ENCODE results near the gene F2R. TPM values are rescaled to one million over a fixed set of nuclear protein-coding genes. Genes with fewer than 3 reads are reported as not detected.
"Not testable (repeated sequence)": the region's sequence is repeated elsewhere in the genome, so short reads cannot be mapped to it uniquely, and the experiment has no call there.

F2R gene
- total RNA-seq = 33.5 TPM
- long read RNA-seq, transcript F2R-201 (2 exons, 3,821 nt) = major isoform, 16 of 28 reads
- long read RNA-seq, partial matches to known transcripts = 11 of 28 reads
- long read RNA-seq, other reads (novel, unspliced or antisense) = 1 of 28 reads

- intact Hi-C loops (cut with DNase I) = loop anchor here (1.0 to 5.0 kb wide), 4 partner anchors 25 to 114 kb away; no protein-coding TSS in a partner anchor
- DNase-seq (ENCODE audit: low spot score) = peak; percentile 81
Observed at GRCh38 chr5:76715736-76716455, at the start of gene F2R. Gene F2R (plus strand): TSS chr5:76716126. CDS start chr5:76716308, 182 bp downstream.

GRCh38 chr5:76667495-76667894, 48.4 kb upstream of the F2R start:
- intact Hi-C loops (cut with DNase I) = no loop called here
- no peak for DNase-seq (ENCODE audit: low spot score)

GRCh38 chr5:76669245-76669644, 46.7 kb upstream of the F2R start:
- no peak for DNase-seq (ENCODE audit: low spot score)
- intact Hi-C loops (cut with DNase I) = no loop called here

- intact Hi-C loops (cut with DNase I) = no loop called here
- DNase-seq (ENCODE audit: low spot score) = no peak
Observed at GRCh38 chr5:76670508-76670907, 45.4 kb upstream of the F2R start.

GRCh38 chr5:76672242-76672641, 43.7 kb upstream of the F2R start:
- no peak for DNase-seq (ENCODE audit: low spot score)
- intact Hi-C loops (cut with DNase I) = no loop called here

- DNase-seq (ENCODE audit: low spot score) = no peak
- intact Hi-C loops (cut with DNase I) = no loop called here
Observed at GRCh38 chr5:76673125-76673524, 42.8 kb upstream of the F2R start.

- DNase-seq (ENCODE audit: low spot score) = no peak
- intact Hi-C loops (cut with DNase I) = loop anchor here (5.0 kb wide), 1 partner anchor 43 kb away; the partner anchor contains the start of gene F2R
Observed at GRCh38 chr5:76674330-76675066, 41.4 kb upstream of the F2R start.

- DNase-seq (ENCODE audit: low spot score) = no peak
- intact Hi-C loops (cut with DNase I) = loop anchor here (5.0 kb wide), 1 partner anchor 42 kb away; the partner anchor contains the start of gene F2R
Observed at GRCh38 chr5:76675364-76675763, 40.6 kb upstream of the F2R start.

GRCh38 chr5:76677849-76678472, 38.0 kb upstream of the F2R start:
- DNase-seq (ENCODE audit: low spot score) = no peak
- intact Hi-C loops (cut with DNase I) = loop anchor here (5.0 kb wide), 1 partner anchor 39 kb away; the partner anchor contains the start of gene F2R

- intact Hi-C loops (cut with DNase I) = loop anchor here (5.0 kb wide), 1 partner anchor 38 kb away; the partner anchor contains the start of gene F2R
- no peak for DNase-seq (ENCODE audit: low spot score)
Observed at GRCh38 chr5:76679231-76679630, 36.7 kb upstream of the F2R start.

GRCh38 chr5:76680826-76681225, 35.1 kb upstream of the F2R start:
- intact Hi-C loops (cut with DNase I); DNase-seq (ENCODE audit: low spot score): not testable (repeated sequence)

GRCh38 chr5:76681287-76681686, 34.6 kb upstream of the F2R start:
- intact Hi-C loops (cut with DNase I) = no loop called here
- DNase-seq (ENCODE audit: low spot score) = no peak

GRCh38 chr5:76682387-76682786, 33.5 kb upstream of the F2R start:
- DNase-seq (ENCODE audit: low spot score) = no peak
- intact Hi-C loops (cut with DNase I) = no loop called here

GRCh38 chr5:76683816-76684731, 31.9 kb upstream of the F2R start:
- DNase-seq (ENCODE audit: low spot score) = no peak
- intact Hi-C loops (cut with DNase I) = no loop called here

- intact Hi-C loops (cut with DNase I) = no loop called here
Observed at GRCh38 chr5:76684756-76685519, 31.0 kb upstream of the F2R start.

GRCh38 chr5:76685704-76686103, 30.2 kb upstream of the F2R start:
- intact Hi-C loops (cut with DNase I) = no loop called here
- DNase-seq (ENCODE audit: low spot score) = no peak

More at GRCh38 chr5:76684756-76685519, 31.0 kb upstream of the F2R start:
- no peak for DNase-seq (ENCODE audit: low spot score)

GRCh38 chr5:76688212-76688611, 27.7 kb upstream of the F2R start:
- intact Hi-C loops (cut with DNase I) = no loop called here
- DNase-seq (ENCODE audit: low spot score) = no peak

- no peak for DNase-seq (ENCODE audit: low spot score)
- intact Hi-C loops (cut with DNase I) = no loop called here
Observed at GRCh38 chr5:76688836-76689235, 27.1 kb upstream of the F2R start.
